Fibroblast of skin of scalp (primary cell): ENCODE results near the gene NPBWR2.
"Not testable (repeated sequence)": the region's sequence is repeated elsewhere in the genome, so short reads cannot be mapped to it uniquely, and the experiment has no call there.

ENCODE experiments used
- DNase-seq: peaks from one replicate; pipeline ENCODE4 v3.0.0-alpha.2; 2013

NPBWR2 gene

GRCh38 chr20:64117432-64117777 is 10.0 kb upstream of the NPBWR2 start:
- DNase-seq = not testable (repeated sequence)

GRCh38 chr20:64116541-64117431 is 9.4 kb upstream of the NPBWR2 start:
- DNase-seq = no peak

- no peak for DNase-seq
Measured at GRCh38 chr20:64116016-64116415, 8.7 kb upstream of the NPBWR2 start.

- DNase-seq = no peak
Measured at GRCh38 chr20:64115171-64115911, 8.0 kb upstream of the NPBWR2 start.

GRCh38 chr20:64114356-64114971 is 7.1 kb upstream of the NPBWR2 start:
- DNase-seq = no peak

GRCh38 chr20:64113796-64114355 is 6.5 kb upstream of the NPBWR2 start:
- no peak for DNase-seq

GRCh38 chr20:64113444-64113775 is 6.0 kb upstream of the NPBWR2 start:
- no peak for DNase-seq

- no peak for DNase-seq
Measured at GRCh38 chr20:64112691-64113443, 5.5 kb upstream of the NPBWR2 start.

GRCh38 chr20:64111841-64112641 is 4.7 kb upstream of the NPBWR2 start:
- no peak for DNase-seq

- no peak for DNase-seq
Measured at GRCh38 chr20:64110411-64111068, 3.2 kb upstream of the NPBWR2 start.

- no peak for DNase-seq
Measured at GRCh38 chr20:64109831-64110391, 2.5 kb upstream of the NPBWR2 start.

- no peak for DNase-seq
Measured at GRCh38 chr20:64108731-64109681, 1.6 kb upstream of the NPBWR2 start.

GRCh38 chr20:64107736-64108457 is 532 bp upstream of the NPBWR2 start:
- DNase-seq = no peak

GRCh38 chr20:64106435-64106961 is 867 bp downstream of the NPBWR2 start:
- no peak for DNase-seq

GRCh38 chr20:64105846-64106434 is 1.4 kb downstream of the NPBWR2 start:
- no peak for DNase-seq

GRCh38 chr20:64104667-64105451 is 2.5 kb downstream of the NPBWR2 start:
- no peak for DNase-seq
